C1 segment of cervical spinal cord (tissue), 14 donors: ENCODE results near the gene CTCFL.

Source experiments
- DNase-seq, 14 donors: peaks; one replicate each; lab custom pipeline; 2025; lab: John Stamatoyannopoulos, UW

The CTCFL gene

DNA sequence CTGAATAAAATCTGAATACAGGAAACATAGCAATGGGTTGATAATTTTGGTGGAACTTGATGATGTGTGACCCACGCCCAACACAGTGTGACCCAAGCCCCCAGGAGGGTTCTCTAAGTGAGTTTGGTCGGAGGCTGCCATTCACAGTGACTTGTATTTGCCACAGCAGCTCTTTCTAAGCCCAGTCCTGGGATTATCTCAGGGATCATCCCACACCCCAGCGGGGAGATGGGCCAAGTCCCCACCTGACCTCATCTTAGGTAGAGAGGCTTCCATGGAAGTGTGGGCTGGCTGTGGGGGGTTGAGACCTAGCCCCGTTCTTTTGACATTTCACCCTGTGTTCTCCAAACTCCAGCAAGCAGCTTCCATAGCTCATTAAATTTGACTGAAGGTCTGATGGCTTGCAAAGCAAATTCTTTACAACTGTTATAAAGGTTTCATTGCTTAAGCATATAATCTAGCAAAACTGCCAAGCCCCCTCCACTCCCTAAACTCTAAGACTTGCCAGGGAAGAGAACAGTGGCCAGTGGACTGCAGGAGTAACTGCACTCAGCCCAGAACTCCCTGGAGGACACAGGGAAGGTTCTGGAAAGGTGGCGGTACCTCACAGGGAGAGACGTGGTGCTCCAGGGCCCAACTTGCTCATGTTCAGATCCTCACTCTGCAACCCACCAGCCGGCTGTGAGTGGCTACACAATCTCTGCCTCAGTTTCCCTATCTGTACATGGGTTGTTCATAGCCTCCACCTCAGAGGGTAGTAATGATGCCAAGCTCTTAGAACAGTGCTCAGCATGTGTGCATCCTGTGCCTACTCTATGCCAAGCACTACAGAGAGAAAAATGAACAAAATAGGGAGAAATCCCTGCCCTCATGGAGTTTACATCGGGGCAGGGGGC is 35.0 kb upstream of the CTCFL start:
- DNase-seq, result no peak

DNA sequence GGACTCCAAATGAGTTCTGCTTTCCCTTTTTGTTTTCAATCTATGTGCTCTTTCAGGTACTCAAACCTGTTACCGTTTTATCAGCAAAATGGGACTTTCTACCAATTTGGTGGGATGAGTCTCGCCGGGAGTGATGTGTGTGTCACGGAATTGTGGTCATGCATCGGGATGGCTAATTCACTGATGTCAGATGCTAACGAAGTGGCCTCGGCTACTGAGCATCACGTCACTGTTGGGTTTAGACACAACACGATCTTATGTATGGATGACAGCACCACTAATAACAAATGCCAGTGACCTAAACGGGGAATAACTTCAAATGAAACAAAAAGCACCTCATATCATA is 34.3 kb upstream of the CTCFL start:
- no peak for DNase-seq

DNA sequence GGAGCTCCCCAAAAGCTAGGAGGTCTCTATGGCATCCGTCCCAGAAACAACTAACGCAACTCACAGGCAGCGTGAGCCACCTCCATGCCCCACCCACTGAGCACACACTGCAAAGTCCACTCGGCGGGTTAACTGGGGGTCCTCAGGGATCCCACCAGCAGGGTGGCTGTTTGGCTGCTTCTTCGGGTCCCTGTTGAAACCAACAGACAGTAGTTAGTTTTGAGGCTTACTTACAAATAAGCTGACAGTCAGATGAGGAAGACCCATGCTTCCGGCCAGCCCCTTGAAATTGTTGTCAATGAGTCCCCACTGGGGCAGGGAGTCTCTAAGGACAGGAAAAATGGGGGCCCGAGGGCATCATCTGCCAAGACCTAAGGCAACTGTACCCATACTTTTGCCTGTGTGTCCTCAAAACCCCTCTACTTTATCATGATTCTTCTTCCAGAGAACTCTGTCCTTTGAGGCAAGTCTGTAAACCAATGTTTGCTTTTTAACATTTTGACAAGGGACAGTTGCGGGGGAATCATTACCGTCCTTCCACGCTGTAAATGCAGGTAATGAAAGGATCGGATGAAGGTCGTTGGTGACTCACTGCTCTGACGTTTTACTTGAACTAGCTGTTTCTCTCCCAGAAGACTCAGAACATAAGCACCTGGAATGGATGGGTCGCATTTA is 33.8 kb upstream of the CTCFL start:
- no peak for DNase-seq

DNA sequence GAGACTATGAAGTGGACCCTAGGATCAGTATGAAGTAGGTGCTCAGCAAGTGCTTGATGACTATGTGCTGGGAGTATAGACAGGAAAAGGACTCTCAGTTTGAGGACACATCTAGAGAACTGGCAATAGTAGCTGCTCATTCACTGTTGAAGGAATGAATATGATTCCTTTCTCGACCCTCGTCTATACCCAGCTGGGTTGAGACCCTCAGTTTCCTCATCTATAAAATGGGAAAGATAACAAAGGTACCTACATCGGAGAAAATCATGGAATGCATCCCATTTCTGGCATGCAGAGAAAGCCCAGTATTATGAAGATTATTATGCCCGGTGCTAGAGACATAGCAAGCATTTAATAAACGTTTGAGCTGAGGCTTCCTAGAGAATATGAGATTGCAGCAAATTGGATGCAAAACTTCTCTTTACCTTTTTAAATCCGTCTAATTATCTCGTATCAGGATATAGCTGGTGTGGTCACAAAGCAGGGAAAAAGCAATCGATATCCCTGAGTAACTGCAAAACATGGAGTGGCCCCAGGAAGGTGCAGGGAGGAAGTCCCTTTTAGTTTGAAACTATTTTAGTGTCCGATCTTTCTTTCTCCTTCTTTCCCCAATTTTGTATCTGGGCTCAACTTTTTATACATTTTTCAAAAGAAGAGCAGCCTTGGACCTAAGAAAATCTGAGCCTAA is 33.1 kb upstream of the CTCFL start:
- no peak for DNase-seq

DNA sequence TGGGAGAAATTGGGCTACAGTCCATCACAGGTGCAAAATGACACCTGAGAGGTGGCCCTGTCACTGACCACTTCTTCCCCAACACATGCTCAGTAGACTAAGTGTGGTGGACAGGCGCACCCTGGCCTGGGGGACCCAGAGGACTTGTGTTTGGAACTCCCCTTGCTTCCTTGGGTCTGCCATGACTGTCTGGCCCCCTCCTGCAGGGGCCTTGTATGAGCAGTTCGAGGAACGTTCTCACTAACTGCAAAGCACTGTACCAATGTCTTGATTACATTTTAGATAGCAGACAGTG is 32.0 kb upstream of the CTCFL start:
- DNase-seq, result no peak

DNA sequence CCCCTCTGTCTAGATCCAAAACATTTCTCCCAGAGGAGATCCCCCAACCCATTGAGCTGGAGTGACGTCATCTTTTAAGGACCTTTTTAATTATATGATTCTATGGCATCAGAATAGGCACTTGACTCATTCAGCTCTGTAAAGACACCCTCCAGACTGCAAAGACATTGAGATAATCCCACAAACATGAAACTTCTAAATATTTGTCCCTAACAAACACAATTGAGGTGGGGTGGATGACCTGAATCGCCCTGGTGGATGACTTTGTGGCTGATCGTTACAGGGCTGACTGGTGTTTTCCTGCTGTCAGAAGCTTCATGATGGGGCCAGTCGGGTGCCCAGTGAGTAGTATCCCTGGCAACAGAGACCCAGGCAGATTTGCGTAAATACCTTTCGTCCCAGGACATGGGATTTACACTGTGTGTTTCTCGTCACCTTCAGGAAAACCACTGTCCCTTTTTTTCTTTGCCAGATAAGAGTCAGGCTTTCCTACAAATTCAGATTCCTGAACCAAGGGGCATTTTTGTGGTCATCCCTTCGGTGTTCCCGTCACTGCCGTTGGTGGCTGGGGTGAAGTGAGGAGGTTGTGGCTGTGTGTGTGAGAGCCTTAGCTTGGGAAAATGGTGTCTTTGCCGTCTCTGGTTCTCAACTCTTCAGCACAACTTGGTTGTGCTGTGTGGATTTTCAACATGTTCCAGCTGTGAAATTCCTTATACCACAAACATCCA is 30.7 kb upstream of the CTCFL start:
- no peak for DNase-seq

DNA sequence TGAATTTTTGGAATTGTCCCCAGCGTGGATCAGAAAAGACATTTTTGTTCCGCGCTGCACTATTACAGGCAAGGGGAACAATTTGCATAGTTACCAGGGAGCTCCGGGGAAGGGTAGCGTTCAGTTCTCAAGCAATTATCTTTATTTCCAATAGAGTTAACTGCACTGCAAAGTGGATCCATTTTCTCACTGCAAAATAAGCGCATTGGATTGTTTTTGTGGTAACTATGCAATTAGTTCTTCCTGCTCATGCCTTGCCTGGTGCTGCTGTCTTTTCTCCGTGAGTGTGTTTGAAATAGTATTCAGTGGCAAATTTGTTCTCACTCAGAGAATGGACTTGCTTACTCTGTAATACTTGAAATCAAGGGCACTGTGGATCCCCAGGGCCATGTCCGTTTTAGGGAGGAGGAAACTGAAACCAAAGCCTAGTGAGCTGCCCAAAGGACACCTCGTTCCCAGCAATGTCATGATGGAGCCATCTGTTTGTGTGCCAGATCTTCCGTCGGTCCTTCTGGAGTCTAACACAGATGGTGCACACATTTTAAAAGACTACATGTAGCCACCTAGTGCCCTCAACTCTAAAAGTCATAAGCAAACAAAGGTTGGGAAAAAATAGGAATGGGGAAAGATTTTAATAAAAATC is 28.6 kb upstream of the CTCFL start:
- DNase-seq, result no peak

DNA sequence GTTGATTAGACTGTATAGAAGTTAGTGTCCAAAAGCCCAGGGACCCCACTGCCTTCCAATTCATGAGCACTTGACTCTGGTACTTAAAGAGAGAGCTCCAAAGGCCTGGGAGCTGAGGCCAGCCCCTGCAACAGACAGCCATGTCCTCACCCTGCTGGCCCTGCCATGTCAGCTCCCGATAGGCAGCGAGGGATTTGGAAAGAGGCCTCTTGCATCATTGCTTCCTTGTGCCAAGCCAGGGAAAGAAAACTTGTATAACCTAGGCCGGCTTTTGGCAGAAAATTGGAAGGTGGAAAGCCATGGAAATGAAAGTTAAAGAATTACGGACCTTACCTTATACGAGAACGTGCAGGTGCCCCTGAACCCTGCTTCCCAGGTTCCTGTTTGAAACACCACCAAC is 27.5 kb upstream of the CTCFL start:
- DNase-seq, result no peak

DNA sequence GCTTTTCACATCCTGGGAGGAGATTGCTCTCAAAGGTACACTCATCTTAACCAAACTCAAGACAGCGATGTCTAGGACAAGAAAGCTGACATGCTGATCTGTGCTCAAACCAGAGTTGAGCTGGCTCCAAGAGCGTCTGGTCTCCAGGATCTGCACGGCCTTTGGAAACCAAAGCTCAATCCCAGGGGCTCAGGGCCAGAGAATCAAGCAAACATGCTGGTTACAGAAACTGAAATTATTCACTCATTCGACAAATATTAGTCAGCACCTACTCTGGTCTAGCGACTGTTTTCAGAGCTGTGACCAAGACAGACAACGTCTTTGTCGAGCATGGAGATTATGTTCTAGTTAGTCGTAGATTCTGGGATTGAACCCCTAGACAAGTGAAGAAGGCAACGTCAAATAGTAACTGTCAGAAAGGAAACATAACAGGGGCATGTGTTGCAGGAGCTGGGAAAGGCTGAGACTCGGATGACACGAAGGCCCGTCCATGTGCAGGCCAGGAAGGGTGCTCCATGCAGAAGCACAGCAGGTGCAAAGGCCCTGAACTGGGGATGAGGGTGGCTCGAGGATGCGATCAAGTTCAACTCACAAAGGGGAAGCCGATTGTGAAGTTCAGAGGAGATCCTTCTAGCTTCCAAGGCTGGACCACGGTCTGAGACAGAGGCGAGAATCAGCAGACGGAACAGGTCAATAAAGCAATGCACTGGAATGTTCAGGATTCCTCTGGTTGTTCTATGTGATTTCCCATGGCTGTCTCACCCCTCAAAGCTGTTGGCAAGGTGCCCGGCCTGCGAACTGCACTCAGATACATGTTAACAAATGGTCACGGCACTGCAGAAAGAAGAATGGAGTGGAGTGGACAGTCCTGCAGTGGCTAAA is 23.5 kb upstream of the CTCFL start:
- no peak for DNase-seq

DNA sequence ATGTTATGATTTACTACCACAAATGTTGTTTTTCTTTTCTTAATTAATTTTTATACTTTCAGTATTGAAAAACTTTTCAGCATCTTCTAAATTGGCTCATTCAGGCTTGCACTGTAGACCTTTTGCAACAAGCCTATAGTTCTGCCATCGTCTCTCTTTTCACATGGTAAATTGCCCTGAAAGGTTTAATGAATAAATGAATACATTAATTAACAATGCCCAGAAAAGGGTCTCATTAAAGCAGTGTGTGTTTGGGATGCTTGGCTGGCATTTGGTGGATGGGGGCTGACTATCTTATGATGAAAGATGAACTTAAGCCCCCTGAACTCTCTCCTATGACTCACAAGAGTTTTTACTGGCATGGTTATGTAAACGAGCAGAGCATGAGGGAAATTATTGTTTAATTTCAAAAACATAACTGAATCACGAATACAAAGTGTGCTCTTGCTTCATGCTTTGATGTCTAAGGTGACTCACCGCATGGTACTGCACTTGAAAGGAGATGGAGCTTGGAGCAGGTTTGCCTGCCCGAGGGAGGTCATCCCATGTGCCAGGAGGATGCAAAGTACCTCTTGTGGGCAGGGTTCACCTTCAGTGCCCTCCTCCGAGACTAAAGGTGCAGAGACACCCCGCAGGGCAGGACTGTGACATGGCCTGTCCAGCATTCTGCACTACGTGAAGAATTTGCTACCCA is 22.2 kb upstream of the CTCFL start:
- no peak for DNase-seq

DNA sequence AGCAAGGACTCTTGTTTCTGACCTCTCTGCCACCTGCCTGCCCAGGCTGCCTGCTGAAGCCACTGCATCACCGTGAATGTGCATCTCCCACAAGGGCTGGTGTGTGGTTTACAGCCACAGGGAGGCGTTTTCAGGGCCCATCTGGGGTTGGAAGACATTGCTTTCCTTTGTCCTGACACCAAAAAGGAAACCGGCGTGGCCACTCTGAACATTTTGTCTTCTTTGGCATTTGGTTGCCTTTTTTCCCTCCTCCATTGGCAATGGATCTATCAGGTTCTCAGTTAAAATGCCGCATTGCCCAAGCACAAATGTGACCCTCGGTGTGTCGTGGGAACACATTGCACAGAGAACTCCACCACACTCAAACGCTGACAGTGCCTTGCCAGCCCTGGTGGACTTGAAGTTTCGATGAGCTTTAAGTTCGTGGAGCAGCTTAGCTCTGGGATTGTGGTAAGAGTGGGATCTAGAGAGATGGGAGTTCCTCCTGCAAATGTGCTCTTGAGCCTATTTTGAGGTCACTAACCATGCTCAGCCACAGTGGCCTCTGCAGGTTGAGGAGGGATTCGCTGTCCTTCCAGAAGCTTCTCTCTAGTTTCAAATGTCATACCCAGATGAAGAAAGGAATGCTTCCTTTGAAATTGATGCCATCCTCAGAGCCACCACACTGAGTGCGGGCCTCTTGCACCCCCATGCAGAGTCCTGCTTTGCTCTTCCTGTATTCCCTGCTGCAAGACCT is 21.2 kb upstream of the CTCFL start:
- no peak for DNase-seq

DNA sequence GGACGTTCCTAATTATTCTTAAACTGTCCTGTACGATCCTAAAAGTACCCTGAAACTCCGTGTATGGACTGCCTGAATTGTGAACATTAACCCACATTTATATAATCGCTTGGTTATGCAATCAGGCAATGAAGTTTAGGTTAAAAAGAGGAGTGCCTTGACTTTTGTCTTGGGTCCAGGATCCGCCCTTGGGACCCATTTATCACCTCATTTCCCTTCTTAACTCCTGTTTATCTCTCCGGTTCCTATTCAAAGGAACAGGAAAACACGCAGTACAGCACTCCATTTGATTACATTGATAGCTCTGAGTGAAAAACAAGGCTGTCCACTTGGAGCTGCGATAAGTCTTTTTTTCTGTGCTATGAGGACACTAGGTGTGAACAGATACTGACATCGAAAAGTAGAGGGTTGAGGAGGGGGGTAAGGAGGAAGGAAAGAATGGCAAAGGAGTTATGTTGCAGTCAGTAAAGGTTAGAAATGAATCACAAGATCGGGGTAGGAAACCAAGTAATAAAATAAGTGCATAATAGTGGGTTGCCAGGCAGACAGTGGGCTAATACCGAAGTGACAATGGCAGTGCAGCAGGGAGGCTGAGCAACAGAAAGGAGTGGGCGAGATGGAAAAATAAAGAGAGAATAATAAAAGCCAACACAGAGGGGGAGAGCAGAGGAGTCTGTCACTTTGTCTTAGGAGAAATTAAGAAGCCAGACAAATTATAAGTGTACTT is 20.1 kb upstream of the CTCFL start:
- no peak for DNase-seq

DNA sequence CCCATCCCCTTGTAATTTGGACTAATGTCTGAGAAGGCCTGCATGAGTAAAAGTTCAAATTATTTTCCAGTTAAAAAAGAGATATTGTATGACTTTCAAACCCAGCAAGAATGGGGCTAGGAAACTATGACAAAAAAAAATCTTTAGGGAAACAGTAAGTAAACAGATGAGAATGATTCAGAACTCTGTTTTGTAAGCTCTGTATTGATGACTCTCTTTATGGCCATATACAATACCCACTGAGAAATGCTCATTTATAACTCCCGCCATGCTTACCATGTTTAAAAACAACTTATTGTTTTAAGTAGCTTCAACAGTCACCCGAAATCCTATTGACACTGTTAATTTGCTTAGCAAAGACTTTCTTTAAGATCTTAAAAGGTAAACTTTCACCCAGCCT is 18.8 kb upstream of the CTCFL start:
- DNase-seq, result no peak

DNA sequence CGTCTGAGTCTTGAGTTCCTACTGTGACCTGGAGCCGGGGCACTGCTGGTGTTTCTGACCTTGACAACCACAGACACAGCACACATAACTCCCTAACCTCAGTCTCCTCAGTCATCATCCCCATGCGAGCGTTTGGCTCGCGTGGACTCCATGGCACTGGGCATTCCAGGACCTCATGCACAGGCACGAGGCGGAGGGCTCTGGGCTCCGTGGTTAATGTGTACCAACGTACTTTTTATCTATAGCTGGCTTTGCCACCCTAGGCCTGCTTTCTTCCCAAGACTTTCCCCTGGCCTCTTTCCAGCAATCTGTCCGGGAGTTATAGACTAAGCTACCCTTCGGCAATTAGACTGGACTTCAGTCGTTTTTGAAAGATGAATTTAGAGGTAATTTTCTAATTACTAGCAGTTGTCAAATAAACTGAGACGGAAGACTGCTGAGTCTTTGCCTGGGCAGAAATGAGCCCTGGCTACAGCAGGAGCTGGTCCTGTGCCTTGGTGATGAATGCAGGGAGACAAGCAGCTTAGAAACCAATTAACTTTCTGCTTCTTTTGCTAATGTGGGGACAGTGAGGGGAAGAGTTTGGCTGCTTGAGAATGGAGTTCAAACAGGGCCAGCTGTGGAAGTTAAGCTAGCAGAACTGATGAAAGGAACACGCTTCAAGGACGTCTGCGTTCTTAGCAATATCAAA is 16.1 kb upstream of the CTCFL start:
- no peak for DNase-seq

DNA sequence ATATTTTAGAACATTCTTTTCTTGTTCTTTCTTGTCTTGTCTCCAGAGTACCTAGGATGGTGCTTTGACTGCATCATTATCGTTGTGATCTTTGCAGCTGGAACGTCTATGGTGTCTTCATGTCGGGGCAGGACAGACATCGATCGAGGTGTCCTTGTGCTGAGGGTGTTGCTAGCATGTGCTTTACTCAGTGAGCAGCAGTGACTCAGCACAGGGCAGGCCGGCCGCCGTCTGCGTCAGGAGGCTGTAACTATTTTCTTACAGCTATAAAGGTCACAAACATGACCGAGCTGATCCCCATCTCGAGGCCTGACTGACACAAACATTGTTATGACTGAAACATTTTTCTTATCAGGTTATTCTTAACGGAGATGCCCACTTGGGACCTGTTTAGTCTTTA is 14.9 kb upstream of the CTCFL start:
- DNase-seq, result no peak

DNA sequence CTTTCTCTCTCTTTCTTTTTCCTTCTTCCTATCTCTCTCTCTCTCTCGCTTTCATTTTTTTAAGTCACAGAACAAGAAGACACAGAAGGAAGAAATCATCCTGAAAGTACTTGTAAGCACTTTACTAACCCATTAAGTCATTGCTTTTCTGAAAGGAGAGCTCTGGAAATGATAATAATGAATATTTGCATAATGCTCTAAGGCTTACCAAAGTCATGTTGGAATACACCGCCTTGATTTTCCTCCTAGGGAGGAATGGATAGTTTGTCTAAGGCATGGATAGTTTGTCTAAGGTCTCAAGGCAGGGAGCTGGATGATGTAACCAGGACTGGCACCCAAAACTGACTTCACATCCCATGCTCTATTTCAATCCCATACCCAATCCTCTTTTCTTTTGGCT is 12.9 kb upstream of the CTCFL start:
- no peak for DNase-seq

DNA sequence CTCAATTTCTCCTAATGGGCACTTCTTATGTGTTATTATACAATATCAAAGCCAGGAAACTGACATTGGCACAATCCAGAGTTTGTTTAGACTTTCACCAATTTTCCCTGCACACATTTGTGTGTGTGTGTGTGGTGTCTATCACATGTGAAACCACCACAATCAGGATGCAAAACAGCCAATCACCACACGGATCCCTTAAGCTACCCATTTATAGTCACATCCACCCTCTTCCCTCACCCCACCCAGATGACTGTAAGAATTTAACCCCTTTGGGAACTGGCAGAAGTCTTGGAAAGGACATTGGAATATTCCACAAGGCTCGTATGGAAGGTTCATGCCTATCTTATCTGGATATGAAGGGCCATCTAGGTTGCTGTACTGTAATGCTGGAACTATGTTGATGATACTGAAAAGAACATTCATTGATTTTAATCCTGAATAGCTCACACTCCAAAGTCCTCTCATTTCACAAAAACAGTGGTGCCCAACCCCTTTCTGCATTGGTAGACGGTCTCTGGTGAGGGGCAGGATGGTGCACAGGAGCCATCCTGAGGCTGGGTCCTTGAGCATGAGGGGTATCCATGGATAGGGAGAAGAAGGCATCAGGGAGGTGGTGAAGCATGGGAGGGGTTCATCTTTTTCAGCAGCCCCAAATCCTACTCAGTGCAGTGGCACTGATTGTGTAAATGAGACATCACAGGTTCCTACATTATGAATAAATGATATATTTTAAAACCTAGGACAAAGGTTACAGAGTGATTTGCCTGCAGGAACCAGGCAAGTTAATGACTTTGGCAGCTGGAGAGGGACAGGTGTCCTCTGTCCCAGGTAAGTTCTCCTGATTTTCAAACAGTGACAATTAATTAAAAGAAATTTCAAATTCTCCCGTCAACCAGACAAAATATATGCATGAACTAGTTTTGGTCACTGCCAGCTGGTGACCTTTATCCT is 12.1 kb upstream of the CTCFL start:
- DNase-seq, result no peak
